Measurements from ENCODE around the gene SECTM1.

Gene SECTM1

DNA sequence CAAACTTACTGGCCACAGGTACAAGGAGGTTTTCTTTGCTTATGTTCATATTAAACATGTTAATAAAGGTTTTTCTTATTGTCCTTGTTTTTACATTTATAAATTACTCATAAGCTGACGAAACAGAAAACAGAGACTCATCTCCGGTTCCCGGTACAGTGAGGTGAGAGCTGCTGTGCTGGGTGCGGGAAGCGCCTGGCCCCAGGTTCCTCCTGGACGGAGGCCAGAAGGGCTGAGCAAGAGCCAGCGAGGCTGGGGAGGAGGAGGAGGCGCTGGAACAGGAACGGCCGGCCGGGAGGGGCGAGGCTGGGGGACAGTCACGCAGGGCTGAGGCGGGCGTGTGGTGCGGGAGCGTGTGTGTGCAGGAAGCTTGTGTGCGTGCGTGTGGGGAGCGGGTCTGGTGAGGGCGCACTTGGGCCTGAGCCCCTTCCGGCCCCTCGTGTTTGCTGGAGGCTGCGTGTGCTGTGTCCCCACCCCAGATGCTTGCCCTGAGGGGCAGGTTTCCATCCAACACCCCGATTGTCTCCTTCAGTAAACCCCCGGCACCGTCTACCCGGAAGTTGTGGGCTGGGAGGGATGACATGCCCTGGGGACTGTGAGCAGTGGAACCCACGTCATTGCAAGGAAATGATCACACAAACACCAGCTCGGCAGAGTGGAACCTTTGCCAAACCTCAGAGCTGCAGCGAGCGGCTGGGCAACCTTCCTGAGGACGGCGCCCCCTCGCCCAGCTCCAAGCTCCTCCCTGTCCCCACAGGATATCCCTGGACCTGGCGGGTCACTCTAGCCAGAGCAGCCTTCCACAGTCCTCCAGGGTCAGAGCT, 35.6 kb downstream of the SECTM1 start:
- peak; percentile 74 for DNase-seq

DNA sequence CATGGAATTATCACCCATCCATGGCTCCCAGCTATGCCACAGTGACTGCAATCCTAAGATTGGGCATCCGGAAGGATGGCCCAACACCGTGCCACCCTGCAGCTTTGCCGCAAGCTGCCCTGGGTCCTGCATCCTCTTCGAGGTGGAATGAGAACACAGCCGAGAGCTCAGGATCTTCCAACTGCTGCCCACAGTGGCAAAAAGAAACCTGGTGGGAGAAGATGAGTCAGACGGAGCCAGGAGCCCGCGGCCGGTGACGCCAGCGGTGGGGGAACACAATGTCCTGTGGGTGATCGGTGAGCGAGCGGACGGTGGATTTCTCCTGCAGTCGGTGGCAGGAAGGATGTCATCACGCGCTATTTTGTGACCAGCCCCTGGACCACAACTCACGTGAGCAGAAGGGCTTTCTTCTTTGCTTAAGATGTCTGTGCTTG, 36.3 kb downstream of the SECTM1 start:
- peak; percentile 59 for DNase-seq

DNA sequence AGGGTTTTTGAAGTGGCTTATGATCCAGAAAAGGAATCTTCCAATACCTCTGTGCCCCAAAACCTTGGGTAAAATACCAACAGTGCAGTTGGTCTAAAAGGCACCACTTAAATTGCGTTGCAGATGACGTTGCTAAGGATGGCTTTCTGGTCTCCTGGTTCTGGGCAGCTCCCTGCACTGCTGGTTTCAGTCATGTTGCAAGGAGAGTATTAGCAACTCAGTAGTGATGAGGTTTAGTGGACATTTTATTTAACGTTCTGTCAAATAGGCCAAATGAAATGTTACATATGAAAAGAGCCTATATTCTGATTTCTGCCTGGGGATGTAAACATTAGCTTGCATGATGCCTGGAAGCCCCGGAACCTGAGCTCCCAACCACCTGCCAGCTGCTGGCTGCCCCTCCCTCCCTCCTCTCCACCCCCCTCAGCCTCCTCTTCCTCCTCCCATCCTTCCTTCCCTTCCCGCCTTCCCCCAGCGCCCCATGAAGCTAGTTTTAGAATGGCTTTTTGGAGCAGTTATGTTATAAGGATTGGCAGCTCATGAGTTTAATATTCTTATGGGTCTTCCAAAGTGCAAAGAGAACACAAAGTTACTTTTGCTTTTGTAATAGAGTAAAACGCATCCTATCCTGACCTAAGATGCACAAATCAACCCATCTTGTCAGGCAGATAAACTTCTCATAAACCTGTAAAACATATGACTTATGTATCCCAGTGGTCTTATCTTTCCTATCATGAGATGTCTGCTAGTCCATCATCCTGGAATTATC, 36.9 kb downstream of the SECTM1 start:
- no peak for DNase-seq

DNA sequence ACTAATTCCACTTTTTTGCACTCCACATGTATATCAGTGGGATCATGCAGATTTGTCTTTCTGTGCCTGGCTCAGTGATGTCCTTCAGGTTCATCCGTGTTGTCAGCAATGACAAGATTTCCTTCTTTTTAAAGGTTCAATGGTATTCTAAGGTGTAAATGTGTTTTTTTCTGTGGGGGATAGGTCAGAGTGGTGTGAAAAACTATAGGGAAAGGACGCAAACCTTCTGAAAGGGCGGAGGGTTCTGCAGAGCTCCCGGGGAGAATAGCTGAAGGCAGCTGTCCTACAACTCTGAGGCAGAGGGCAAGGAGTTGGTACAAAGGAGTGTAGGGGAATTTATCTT, 38.1 kb downstream of the SECTM1 start:
- no peak for DNase-seq

DNA sequence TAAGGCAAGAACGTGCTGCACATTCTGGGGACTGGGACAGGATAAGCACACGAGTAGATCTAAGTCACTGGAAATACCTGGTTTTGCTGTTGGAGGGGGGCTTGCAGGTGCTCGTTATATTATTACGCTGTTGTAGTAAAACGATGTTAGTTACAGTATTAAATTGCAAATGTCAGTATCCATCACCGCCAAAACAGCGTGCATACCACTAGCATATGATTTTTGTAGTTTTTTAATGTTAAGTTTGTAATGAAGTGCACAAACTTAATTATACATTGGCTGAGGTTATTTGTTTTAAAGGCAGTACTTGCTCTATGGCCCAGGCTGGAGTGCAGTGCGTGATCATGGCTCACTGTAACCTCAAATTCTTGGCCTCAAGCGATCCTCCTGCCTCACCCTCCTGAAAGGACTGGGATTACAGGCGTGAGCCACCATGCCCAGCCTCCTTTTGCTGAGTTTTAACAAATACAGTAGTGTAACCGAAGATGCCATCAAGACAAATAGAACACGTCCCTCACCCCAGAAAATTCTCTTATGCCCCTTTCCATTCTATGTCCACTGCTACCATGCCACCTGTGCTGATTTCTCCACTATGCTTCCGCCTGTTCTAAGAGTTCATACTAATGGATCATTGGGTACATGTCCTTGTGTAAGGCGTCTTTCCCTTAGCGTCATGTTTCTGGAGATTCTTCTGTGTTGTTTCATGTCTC, 39.3 kb downstream of the SECTM1 start:
- DNase-seq, result no peak

DNA sequence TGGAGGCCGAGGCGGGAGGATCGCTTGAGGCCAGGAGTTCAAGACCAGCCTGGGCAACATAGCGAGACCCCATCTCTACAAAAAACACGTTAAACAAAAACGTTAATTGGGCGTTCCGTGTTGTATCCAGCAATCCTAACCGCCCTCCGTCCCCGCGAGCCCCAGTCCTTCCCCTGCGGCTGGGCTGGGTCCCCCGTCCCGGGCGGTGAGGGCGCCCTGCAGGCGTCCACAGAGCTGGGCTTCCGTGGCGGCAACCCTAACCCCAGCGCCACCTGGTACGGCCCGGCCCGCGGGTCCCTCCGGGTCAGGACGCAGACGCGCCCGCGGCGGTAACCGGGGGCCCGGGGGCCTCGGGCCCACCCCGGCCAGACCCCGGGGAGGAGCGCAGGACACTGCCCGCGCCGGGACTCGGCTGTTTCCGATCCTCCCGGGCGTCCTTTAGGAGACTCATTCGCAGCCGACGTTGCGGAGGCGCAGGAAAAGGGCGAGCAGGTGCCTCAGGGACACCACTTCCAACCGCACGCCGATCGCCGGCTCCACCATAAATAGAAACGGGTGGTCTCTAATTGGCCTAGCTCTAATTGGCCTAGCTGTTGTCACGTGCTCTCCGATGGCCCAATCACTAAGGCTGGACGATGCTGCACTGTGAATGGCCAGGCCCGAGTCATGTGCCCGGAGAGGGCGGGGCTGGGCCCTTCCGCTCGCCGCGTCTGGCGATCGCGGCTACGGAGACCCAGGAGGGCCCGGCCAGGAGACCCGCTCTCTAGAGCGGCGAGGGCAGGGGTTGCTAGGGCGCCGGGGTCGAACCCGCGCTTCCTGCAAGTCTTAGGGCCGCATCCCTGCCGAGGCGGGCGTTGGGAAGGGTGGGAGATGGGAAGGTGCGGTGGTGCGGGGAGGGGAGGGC, 41.1 kb downstream of the SECTM1 start:
- DNase-seq, result peak; percentile 99

DNA sequence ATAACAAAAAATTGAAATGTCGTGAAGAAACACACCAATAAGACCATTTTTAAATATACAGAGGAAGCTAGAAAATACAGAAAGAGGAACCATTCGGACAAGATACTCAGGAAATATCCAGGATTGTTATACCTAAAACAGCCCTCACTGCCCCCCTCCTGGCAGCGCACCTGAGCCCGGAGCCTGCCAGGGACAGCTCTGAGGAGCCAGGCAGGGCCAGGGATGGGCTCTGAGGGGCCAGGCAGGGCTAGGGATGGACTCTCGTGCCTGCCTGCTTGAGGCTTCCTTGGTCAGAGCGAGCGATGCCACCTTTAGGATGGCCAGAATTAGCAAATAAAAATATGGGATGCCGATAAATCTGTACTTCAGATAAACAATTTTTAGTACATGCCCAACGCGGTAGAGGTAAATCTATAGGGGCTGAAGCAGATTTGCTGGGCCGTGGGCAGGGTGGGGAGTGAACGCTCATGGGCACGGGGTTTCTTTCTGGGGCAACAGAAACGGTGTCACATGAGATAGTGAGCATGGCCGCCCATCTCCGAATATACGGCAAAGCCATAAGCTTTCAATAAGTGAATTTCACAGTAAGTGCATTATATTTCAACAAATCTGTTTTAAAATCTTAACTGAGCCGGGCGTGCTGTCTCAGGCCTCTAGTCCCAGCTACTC, 41.9 kb downstream of the SECTM1 start:
- DNase-seq, result no peak

DNA sequence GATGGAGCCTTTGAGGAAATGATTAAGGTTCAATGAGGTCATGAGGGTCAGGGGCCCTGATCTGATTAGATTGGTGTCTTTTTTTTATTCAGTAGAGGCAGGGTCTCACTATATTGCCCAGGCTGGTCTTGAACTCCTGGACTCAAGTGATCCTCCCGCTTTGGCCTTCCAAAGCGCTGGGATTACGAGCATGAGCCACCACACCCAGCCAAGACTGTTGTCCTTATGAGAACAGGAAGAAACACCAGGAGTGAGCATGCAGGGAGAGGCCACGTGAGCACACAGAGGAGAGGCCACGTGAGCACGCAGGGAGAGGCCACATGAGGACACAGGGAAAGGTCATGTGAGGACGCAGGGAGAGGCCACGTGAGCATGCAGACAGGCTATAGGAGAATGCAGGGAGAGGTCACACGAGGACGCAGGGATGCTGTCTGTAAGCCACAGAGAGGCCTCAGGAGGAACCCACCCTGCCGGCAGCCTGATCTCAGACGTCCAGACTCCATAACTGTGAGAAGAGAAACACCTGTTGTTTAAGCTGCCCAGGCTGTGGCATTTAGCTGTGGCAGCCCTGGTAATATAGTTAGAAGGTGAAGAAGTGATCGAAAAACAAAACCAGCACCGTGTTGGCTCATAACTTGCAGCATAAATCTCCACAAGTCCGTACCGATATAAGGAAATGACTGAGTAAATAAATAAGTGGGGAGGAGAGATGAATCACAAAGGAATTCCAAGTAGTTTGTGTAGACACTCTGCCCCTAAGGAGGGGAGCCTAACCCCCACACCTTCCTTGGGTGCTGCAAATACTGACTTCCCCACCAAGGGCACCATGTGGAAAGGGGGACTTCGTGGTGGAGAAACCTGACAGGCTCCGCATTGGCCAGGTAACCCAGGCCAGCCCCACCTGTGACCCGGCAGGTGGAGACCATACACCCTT, 45.4 kb downstream of the SECTM1 start:
- no peak for DNase-seq

DNA sequence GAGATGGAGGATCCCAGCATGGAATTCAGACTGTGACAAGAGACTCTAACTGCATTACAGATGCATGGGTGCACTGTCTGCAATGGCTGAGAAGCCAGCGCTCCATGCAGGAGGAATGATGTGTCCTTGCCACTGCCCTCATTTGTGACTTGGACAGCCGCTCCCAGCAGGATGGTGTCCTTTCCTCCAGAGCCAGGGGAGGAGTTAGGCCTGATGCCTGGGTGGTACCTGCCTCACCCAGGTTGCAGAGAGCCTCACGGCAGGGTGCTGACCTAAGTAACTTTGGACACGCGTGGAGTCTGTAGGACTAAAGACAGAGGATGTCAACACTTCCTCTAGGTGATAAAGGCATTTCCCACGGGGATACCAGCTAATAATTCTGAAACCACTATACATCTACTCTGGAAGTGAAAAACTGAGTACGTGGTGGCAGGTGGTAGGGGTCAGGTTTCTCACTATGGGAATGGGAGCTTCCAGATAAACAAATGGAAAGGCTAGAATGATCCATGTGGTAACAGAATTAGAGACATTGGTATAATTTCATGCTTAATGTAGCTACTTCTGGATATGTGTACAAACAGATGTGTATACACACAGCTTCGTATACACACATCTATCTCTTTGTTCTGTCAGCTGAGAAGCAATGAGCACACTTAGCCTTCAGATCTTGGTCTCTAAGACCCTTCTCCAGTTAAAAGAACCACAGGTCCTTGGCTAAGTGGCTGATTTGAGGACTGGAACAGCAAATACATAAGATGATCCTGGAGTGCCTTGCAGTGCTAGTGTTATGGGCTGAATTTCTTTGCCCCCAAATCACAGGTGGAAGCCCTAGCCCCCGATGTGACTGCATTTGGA, 46.3 kb downstream of the SECTM1 start:
- DNase-seq, result no peak

DNA sequence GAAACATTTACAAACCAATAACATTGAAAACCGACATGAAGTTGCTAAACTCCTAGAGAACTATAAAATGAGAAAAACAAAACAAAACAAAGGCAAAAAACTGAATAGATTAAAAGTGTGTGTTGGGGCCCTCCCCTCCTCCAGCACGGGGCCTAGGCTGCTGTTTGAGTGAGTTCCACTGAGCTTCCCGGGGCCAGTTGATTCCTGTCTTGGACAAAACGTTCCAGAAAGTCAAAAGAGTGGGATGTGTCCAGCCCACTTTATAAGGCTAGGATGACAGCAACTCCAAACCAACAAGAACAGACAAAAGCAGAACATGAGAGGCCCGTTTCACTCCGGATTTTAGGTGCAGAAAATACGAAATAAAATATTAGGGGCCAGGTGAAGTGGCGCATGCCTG, 48.4 kb downstream of the SECTM1 start:
- DNase-seq, result no peak

DNA sequence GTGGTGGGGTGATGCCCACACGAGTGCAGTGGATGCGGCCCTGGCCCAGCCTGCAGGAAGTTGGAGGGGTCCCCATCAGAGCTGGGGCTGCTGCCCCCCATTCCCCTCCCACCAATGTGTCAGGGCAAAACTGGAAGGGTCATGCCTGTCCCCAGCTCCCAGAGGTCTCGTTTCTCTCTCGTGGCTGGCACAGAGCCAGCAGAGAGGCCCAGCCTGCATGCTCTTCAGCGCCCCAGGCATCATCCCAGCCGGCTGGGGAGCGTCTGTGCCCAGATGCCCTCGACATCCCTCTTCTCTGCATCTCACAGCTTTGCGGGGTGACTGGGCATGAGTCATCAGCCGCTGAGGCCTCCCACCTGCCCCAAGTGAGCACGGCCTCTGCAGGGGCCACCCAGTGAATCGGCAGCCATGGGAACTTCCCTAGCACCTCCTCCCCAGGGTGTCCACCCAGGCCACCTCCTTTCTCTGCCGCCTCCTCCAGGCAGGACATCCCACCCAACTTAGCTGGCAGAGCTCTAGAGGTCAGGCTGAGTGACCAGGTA, 50.3 kb downstream of the SECTM1 start:
- no peak for DNase-seq

DNA sequence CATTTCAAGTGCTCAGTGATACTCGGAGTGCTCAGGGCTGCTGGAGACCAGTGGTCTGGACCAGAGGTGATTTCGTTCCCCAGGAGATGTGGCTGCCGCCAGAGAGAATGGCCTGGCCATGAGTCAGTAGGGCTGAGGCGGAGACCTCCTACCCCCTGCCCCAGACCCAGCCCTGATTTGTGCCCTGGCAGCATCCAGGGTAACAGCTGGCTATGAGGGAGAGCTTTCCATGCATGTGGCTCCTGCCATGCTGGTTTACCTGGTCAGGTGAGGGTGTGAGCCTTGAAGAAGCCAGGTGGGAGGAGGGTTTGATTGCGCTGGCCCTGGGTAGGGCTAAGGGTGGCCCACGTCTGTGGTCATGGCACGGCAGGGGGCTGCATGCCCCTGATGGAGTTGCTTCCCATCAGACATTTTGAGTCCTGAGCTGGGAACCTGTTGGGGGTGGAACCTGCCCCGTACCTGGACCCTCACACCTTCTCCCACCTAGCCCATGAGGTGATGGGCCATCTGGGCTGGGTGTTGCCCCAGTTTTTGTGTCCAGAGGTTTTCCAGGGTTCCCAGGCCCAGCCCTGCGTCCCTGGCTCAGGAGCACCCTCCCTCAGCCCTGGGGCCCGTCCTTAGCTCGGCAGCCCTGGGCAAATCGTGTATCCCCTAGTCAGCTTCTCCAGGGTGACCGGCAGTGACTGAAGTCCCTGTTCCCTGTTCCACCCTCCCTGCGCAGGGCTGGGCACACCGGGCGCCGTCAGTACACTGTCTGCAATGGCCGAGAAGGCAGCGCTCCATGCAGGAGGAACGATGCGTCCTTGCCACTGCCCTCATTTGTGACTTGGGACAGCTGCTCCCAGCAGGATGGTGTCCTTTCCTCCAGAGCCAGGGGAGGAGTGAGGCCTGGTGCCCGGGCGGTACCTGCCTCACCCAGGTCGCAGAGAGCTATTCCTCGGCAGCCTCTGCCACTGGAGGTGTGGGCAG, 51.0 kb downstream of the SECTM1 start:
- no peak for DNase-seq

DNA sequence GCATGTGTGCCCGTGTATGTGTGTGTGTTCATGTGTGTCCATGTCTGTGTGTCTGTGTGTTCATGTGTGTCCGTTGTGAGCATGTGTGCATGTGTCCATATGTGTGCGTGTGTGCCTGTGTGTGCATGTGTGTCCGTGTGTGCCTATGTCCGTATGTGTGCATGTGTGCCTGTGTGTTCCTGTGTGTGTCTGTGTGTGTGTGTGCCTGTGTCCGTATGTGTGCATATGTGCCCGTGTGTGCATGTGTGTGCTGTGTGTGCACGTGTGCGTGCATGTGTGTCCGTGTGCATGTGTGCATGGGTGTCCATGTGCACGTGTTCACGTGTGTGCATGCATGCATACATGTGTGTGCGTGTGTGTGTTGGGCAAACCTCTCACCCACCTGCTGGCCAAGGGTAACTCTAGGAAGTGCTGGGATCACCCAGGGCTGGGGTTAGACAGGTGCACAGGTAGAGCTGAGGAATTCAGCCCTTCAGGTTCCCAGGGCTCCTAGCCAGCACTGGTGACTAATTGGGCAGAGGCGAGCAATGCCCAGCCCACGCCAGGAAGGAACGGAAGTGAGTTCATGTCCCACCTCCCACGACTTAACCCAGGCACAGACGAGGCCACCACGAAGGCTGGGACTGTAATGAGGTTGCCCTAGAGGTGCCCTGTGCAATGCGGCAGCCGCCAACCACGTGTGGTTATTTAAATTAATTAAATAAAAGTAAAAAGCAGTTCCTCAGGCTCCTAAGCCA, 51.9 kb downstream of the SECTM1 start:
- no peak for DNase-seq

DNA sequence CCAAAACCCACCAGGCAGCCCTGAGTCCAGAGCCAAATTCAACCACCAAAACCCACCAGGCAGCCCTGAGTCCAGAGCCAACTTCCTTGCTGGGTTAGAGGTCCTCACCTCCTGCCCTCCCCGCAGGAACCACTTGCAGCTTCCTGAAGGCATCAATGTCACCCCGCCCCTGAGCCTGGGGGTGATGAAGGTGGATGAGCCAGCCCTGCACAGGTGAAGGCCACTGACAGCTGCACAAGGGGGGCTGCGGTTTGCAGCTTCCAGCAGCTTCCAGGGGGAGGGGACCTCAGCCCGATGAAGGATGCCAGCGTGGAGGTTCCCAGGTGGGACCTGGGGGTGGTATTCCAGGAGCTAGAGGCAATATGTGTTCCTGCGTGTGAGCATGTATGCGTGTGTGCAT, 52.5 kb downstream of the SECTM1 start:
- DNase-seq, result no peak

DNA sequence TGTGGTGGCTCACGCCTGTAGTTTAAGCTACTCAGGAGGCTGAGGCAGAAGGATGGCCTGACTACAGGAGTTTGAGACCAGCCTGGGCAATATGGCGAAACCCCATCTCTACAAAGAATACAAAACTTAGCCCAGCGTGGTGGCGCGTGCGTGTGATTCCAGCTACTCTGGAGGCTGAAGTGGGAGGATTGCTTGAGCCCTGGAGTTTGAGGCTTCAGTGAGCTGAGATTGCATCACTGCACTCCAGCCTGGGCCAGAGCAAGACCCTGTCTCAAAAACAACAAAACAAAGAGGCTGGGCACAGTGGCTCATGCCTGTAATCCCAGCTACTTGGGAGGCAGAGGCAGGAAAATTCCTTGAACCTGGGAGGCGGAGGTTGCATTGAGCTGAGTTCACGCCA, 53.0 kb downstream of the SECTM1 start:
- DNase-seq, result no peak

DNA sequence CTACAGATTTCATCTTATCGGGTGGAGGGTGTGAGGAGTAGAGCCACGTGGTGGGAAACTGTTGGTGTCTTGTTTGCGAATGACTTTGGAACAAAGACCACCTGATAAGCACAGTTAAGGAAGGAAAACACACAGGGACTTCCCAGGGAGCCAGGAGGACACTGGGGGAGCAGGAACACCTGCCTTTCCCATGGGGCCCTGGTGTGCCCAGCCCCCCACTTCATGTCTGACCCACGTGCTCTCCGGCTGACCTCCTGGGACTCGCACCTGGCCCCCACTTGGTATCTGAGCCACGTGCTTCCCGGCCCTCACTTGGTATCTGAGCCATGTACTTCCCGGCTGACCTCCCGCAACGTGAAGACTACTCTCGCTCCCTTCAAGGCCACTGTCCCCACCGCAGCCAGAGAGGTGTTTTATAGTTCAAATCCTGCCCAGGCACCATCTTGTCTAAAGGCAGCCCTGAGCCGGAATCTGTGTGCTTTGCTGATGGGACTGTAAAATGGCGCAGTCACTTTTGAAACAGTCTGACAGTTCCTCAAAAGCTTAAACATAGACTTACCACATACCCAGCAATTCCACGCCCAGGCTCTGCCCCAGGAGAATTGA, 54.7 kb downstream of the SECTM1 start:
- DNase-seq, result peak; percentile 40

DNA sequence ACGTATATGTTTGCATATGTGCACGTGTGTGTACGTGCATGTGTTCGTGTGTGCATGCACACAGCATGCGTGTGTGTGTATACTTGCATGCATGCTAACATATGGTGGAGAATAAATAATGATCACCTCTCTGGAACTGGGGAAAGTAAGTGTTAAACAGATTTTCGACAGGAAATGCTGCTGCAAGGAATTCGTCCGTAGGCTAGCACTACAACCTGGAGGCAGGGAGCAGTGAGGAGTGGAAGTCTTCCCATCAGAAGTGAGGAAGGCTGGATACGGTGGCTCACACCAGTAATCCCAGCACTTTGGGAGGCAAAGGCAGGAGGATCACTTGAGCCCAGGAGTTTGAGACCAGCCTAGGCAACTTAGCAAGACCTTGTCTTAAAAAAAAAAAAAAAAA, 55.3 kb downstream of the SECTM1 start:
- no peak for DNase-seq
